K562 (cell line): ENCODE data around the gene PRKG1.

Source experiments
- FOXK1 ChIP-seq: sonication (generic); formaldehyde crosslinking; IDR thresholded peaks from 2 replicates; pipeline ENCODE4 v1.8.0; 2022; ENCODE audit warnings: missing genetic modification reagents, mild to moderate bottlenecking, borderline replicate concordance
- NEUROD1 ChIP-seq: fragments of 150-350 bp; IDR thresholded peaks from 2 replicates; pipeline ENCODE4 v1.6.1; 2014; ENCODE audit warnings: borderline replicate concordance, low read length, low read depth; ENCODE audit not compliant: partially characterized antibody
- NONO ChIP-seq, 2 experiments: fragments of 200-400 bp in 1 of 2; fragments of 450-650 bp in 1 of 2; formaldehyde crosslinking in 1 of 2; IDR thresholded peaks; 2 replicates each; pipeline ENCODE4 v1.6.1; 2017; ENCODE audit warnings: low read depth in 2 of 2, mild to moderate bottlenecking in 2 of 2, moderate library complexity in 2 of 2, low read length in 1 of 2
- PCBP2 ChIP-seq: fragments of 200-400 bp; formaldehyde crosslinking; IDR thresholded peaks from 2 replicates; pipeline ENCODE4 v1.6.1; 2018; ENCODE audit warnings: low read length, low read depth, mild to moderate bottlenecking, moderate library complexity; ENCODE audit not compliant: poor library complexity, severe bottlenecking
- TF ChIP-seq, protein P1 (sequence below): fragments of 450-650 bp; IDR thresholded peaks from 2 replicates; pipeline ENCODE4 v1.6.1; 2017; ENCODE audit warnings: antibody characterized with exemption
- TF ChIP-seq, protein P2 (sequence below): fragments of 250-450 bp; sonication (Bioruptor Pico); IDR thresholded peaks from 2 replicates; pipeline ENCODE4 v1.9.0; 2021; ENCODE audit warnings: mild to moderate bottlenecking, inconsistent platforms
- TF ChIP-seq, protein P3 (sequence below): fragments of 450-650 bp; IDR thresholded peaks from 2 replicates; pipeline ENCODE4 v1.6.1; 2017; ENCODE audit warnings: antibody characterized with exemption, mild to moderate bottlenecking

DNA sequence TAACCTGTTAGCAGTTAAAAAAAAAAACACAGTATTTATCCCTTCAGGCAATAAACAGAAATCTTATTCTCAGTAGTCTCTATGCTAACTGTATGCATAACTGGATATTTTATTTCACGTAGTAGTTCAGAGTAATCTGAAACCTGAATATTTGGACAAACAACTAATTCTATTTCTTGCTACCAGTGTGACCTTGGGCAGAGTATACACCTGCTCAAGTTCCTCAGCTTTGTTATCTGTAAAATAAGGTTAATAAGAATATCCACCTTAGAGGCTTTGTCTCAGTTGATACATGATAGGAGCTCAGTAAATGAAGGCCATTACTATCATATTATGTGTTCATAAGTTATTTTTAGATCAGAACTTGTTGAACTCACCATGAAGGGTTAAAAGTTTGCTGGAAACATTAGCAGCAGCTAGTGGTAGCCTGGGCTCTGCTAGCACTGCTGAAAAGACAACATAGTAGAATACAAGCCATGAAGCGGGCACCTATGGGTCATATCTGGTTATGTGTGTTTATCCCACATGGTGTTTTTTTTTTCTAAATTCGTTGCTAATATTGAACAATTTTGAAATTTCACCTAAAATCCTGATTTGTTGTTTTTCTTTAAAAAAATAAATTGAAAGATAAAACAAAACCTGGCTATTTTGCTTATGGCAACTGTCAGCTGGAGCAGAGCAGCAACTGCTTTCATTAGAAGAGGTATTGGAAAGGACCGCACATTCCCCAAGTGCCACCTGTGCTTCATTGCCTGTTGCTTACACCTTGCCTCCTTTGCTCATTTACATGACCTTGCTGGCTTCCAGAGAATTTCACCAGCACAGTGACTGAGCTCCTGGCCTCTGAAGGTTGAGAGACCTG is 303.0 kb downstream of the PRKG1 start:
- TF ChIP-seq NONO (IDR thresholded peaks at IDR 0.05; ENCODE audit: low read depth in 2 of 2, low read length in 1 of 2) (no peak), PCBP2 (no peak), NEUROD1 (no peak), FOXK1 (no peak)
- TF ChIP-seq, protein P1, sequence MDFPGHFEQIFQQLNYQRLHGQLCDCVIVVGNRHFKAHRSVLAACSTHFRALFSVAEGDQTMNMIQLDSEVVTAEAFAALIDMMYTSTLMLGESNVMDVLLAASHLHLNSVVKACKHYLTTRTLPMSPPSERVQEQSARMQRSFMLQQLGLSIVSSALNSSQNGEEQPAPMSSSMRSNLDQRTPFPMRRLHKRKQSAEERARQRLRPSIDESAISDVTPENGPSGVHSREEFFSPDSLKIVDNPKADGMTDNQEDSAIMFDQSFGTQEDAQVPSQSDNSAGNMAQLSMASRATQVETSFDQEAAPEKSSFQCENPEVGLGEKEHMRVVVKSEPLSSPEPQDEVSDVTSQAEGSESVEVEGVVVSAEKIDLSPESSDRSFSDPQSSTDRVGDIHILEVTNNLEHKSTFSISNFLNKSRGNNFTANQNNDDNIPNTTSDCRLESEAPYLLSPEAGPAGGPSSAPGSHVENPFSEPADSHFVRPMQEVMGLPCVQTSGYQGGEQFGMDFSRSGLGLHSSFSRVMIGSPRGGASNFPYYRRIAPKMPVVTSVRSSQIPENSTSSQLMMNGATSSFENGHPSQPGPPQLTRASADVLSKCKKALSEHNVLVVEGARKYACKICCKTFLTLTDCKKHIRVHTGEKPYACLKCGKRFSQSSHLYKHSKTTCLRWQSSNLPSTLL = no peak
- TF ChIP-seq, protein P2, sequence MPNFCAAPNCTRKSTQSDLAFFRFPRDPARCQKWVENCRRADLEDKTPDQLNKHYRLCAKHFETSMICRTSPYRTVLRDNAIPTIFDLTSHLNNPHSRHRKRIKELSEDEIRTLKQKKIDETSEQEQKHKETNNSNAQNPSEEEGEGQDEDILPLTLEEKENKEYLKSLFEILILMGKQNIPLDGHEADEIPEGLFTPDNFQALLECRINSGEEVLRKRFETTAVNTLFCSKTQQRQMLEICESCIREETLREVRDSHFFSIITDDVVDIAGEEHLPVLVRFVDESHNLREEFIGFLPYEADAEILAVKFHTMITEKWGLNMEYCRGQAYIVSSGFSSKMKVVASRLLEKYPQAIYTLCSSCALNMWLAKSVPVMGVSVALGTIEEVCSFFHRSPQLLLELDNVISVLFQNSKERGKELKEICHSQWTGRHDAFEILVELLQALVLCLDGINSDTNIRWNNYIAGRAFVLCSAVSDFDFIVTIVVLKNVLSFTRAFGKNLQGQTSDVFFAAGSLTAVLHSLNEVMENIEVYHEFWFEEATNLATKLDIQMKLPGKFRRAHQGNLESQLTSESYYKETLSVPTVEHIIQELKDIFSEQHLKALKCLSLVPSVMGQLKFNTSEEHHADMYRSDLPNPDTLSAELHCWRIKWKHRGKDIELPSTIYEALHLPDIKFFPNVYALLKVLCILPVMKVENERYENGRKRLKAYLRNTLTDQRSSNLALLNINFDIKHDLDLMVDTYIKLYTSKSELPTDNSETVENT (CRISPR knock-in tag) = no peak
- TF ChIP-seq, protein P3, sequence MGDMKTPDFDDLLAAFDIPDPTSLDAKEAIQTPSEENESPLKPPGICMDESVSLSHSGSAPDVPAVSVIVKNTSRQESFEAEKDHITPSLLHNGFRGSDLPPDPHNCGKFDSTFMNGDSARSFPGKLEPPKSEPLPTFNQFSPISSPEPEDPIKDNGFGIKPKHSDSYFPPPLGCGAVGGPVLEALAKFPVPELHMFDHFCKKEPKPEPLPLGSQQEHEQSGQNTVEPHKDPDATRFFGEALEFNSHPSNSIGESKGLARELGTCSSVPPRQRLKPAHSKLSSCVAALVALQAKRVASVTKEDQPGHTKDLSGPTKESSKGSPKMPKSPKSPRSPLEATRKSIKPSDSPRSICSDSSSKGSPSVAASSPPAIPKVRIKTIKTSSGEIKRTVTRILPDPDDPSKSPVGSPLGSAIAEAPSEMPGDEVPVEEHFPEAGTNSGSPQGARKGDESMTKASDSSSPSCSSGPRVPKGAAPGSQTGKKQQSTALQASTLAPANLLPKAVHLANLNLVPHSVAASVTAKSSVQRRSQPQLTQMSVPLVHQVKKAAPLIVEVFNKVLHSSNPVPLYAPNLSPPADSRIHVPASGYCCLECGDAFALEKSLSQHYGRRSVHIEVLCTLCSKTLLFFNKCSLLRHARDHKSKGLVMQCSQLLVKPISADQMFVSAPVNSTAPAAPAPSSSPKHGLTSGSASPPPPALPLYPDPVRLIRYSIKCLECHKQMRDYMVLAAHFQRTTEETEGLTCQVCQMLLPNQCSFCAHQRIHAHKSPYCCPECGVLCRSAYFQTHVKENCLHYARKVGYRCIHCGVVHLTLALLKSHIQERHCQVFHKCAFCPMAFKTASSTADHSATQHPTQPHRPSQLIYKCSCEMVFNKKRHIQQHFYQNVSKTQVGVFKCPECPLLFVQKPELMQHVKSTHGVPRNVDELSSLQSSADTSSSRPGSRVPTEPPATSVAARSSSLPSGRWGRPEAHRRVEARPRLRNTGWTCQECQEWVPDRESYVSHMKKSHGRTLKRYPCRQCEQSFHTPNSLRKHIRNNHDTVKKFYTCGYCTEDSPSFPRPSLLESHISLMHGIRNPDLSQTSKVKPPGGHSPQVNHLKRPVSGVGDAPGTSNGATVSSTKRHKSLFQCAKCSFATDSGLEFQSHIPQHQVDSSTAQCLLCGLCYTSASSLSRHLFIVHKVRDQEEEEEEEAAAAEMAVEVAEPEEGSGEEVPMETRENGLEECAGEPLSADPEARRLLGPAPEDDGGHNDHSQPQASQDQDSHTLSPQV = no peak
